ENCODE results near the gene OR2Y1.

The OR2Y1 gene

GRCh38 chr5:180739271-180739670 is 587 bp downstream of the OR2Y1 start:
- Histone ChIP-seq H3K4me3 (ENCODE audit: low read length) (no peak overlapping the region), H3F3A (ENCODE audit: insufficient read depth, low read length) (no peaks in the 10 kb centered on the region), H3K4me1 (ENCODE audit: low read length) (no peaks in the 10 kb centered on the region), H3K4me2 (ENCODE audit: low read depth, low read length) (no peak overlapping the region), H3K79me2 (ENCODE audit: low read length) (no peaks in the 10 kb centered on the region), H3K36me3 (replicated peaks; ENCODE audit: insufficient read depth, low read length) (no peaks in the 10 kb centered on the region), H3K27ac (ENCODE audit: low read length) (no peak overlapping the region), H4K20me1 (ENCODE audit: insufficient read depth, low read length) (no peaks in the 10 kb centered on the region), H3K9me3 (replicated peaks; ENCODE audit: insufficient read depth, low read length) (no peaks in the 10 kb centered on the region), H3K9me2 (replicated peaks; ENCODE audit: insufficient read depth, low read length) (no peaks in the 10 kb centered on the region), H2AFZ (ENCODE audit: low read length) (no peak overlapping the region), H3K9ac (ENCODE audit: low read length) (no peak overlapping the region), H3K27me3 (replicated peaks; ENCODE audit: insufficient read depth, low read length) (peaks cover 9% of the 10 kb centered on the region; the same call in 1 of the 2 replicates)
- no peak for DNase-seq
- TF ChIP-seq EZH2 (optimal IDR thresholded peaks at IDR 0.05; ENCODE audit: low read depth, low read length) (no peak), EZH2phosphoT487 (IDR thresholded peaks at IDR 0.05; ENCODE audit: low read length) (no peak), CTCF (IDR thresholded peaks at IDR 0.05; ENCODE audit: low read length) (no peak)

GRCh38 chr5:180736536-180736935 is 3.3 kb downstream of the OR2Y1 start:
- H3K9ac ChIP-seq (ENCODE audit: low read length) = no peak overlapping the region
- no peaks in the 10 kb centered on the region for H3K9me3 ChIP-seq (replicated peaks; ENCODE audit: insufficient read depth, low read length)
- no peak for TF ChIP-seq CTCF (IDR thresholded peaks at IDR 0.05; ENCODE audit: low read length)
- TF ChIP-seq EZH2phosphoT487 (IDR thresholded peaks at IDR 0.05; ENCODE audit: low read length) = no peak
- no peak for TF ChIP-seq EZH2 (optimal IDR thresholded peaks at IDR 0.05; ENCODE audit: low read depth, low read length)
- no peak overlapping the region for H2AFZ ChIP-seq (ENCODE audit: low read length)
- no peaks in the 10 kb centered on the region for H3K36me3 ChIP-seq (replicated peaks; ENCODE audit: insufficient read depth, low read length)
- H3F3A ChIP-seq (ENCODE audit: insufficient read depth, low read length) = no peaks in the 10 kb centered on the region
- no peak overlapping the region for H3K4me2 ChIP-seq (ENCODE audit: low read depth, low read length)
- no peaks in the 10 kb centered on the region for H4K20me1 ChIP-seq (ENCODE audit: insufficient read depth, low read length)
- DNase-seq = no peak
- H3K79me2 ChIP-seq (ENCODE audit: low read length) = no peaks in the 10 kb centered on the region
- H3K27me3 ChIP-seq (replicated peaks; ENCODE audit: insufficient read depth, low read length) = no peaks in the 10 kb centered on the region
- no peak overlapping the region for H3K4me3 ChIP-seq (ENCODE audit: low read length)
- no peaks in the 10 kb centered on the region for H3K4me1 ChIP-seq (ENCODE audit: low read length)
- H3K27ac ChIP-seq (ENCODE audit: low read length) = no peak overlapping the region
- H3K9me2 ChIP-seq (replicated peaks; ENCODE audit: insufficient read depth, low read length) = no peaks in the 10 kb centered on the region

- TF ChIP-seq CTCF (IDR thresholded peaks at IDR 0.05; ENCODE audit: low read length) (no peak), EZH2phosphoT487 (IDR thresholded peaks at IDR 0.05; ENCODE audit: low read length) (no peak), EZH2 (optimal IDR thresholded peaks at IDR 0.05; ENCODE audit: low read depth, low read length) (no peak)
- Histone ChIP-seq H3K9me3 (replicated peaks; ENCODE audit: insufficient read depth, low read length) (no peaks in the 10 kb centered on the region), H3K36me3 (replicated peaks; ENCODE audit: insufficient read depth, low read length) (no peaks in the 10 kb centered on the region), H2AFZ (ENCODE audit: low read length) (no peak overlapping the region), H4K20me1 (ENCODE audit: insufficient read depth, low read length) (no peaks in the 10 kb centered on the region), H3K79me2 (ENCODE audit: low read length) (no peaks in the 10 kb centered on the region), H3K27me3 (replicated peaks; ENCODE audit: insufficient read depth, low read length) (no peaks in the 10 kb centered on the region), H3K9ac (ENCODE audit: low read length) (no peak overlapping the region), H3K9me2 (replicated peaks; ENCODE audit: insufficient read depth, low read length) (no peaks in the 10 kb centered on the region), H3K4me1 (ENCODE audit: low read length) (0 out of 2 replicates have a peak, but pooled peaks cover 3% of the 10 kb centered on the region), H3K4me3 (ENCODE audit: low read length) (no peak overlapping the region), H3K27ac (ENCODE audit: low read length) (no peak overlapping the region), H3K4me2 (ENCODE audit: low read depth, low read length) (no peak overlapping the region), H3F3A (ENCODE audit: insufficient read depth, low read length) (no peaks in the 10 kb centered on the region)
- no peak for DNase-seq
Measured at GRCh38 chr5:180724944-180725343, 14.9 kb downstream of the OR2Y1 start.
